Activated naive CD8-positive, alpha-beta T cell treated with anti-CD3 and anti-CD28 coated beads, Interleukin-2, amount 50 U/mL, for 24 hours (primary cell): ENCODE data around the gene FER1L5.
"Not testable (repeated sequence)": the region's sequence is repeated elsewhere in the genome, so short reads cannot be mapped to it uniquely, and the experiment has no call there.

Experiments used
- ATAC-seq: fragments of 150-1000 bp; cut with Tn5 transposase; one replicate; pipeline ENCODE4 v1.10.0; 2021
- DNase-seq: peaks from one replicate; pipeline ENCODE4 v3.0.0; 2021
- H3K27ac Mint-ChIP-seq: one replicate; pipeline ENCODE4 v1.8.0; 2021; ENCODE audit warnings: mild to moderate bottlenecking, mixed read lengths
- H3K27me3 Mint-ChIP-seq: one replicate; pipeline ENCODE4 v1.8.0; 2021; ENCODE audit warnings: mixed read lengths
- H3K36me3 Mint-ChIP-seq: one replicate; pipeline ENCODE4 v1.8.0; 2021; ENCODE audit warnings: low read depth, mixed read lengths
- H3K4me1 Mint-ChIP-seq: one replicate; pipeline ENCODE4 v1.8.0; 2021; ENCODE audit warnings: mixed read lengths
- H3K4me3 Mint-ChIP-seq: one replicate; pipeline ENCODE4 v1.8.0; 2021; ENCODE audit warnings: mild to moderate bottlenecking, moderate library complexity, mixed read lengths
- H3K9me3 Mint-ChIP-seq: one replicate; pipeline ENCODE4 v1.8.0; 2021; ENCODE audit warnings: mixed read lengths

The FER1L5 gene

GRCh38 chr2:96654791-96655190 is 12.2 kb downstream of the FER1L5 start:
- H3K36me3 Mint-ChIP-seq, H3K4me3 Mint-ChIP-seq, ATAC-seq, H3K4me1 Mint-ChIP-seq, H3K27me3 Mint-ChIP-seq, DNase-seq, H3K9me3 Mint-ChIP-seq, H3K27ac Mint-ChIP-seq: not testable (repeated sequence)

GRCh38 chr2:96655526-96655925 is 13.0 kb downstream of the FER1L5 start:
- DNase-seq (no peak), ATAC-seq (no peak)
- Mint-ChIP-seq H3K4me1 (no peaks in the 10 kb centered on the region), H3K36me3 (no peaks in the 10 kb centered on the region), H3K27me3 (no peaks in the 10 kb centered on the region), H3K27ac (no peak overlapping the region), H3K9me3 (no peaks in the 10 kb centered on the region), H3K4me3 (no peak overlapping the region)

- Mint-ChIP-seq H3K4me3 (no peak overlapping the region), H3K4me1 (no peaks in the 10 kb centered on the region), H3K9me3 (no peaks in the 10 kb centered on the region), H3K27ac (no peak overlapping the region), H3K36me3 (no peaks in the 10 kb centered on the region), H3K27me3 (no peaks in the 10 kb centered on the region)
- ATAC-seq, result no peak
- DNase-seq, result no peak
Observed at GRCh38 chr2:96656540-96656939, 14.0 kb downstream of the FER1L5 start.

GRCh38 chr2:96661324-96661723 is 18.8 kb downstream of the FER1L5 start:
- no peak for ATAC-seq
- H3K9me3 Mint-ChIP-seq, result no peaks in the 10 kb centered on the region
- H3K4me3 Mint-ChIP-seq, result no peak overlapping the region
- H3K36me3 Mint-ChIP-seq, result no peaks in the 10 kb centered on the region
- no peak overlapping the region for H3K27ac Mint-ChIP-seq
- no peak for DNase-seq
- H3K27me3 Mint-ChIP-seq, result peaks cover 3% of the 10 kb centered on the region
- no peaks in the 10 kb centered on the region for H3K4me1 Mint-ChIP-seq

- no peak for DNase-seq
- ATAC-seq, result no peak
- H3K4me3 Mint-ChIP-seq, result no peak overlapping the region
- H3K4me1 Mint-ChIP-seq, result no peaks in the 10 kb centered on the region
- no peaks in the 10 kb centered on the region for H3K9me3 Mint-ChIP-seq
- H3K27me3 Mint-ChIP-seq, result peaks cover 3% of the 10 kb centered on the region
- H3K27ac Mint-ChIP-seq, result no peak overlapping the region
- H3K36me3 Mint-ChIP-seq, result no peaks in the 10 kb centered on the region
Observed at GRCh38 chr2:96662360-96662759, 19.8 kb downstream of the FER1L5 start.

GRCh38 chr2:96663177-96663576 is 20.6 kb downstream of the FER1L5 start:
- Mint-ChIP-seq H3K36me3 (no peaks in the 10 kb centered on the region), H3K9me3 (no peaks in the 10 kb centered on the region), H3K27me3 (peaks cover 3% of the 10 kb centered on the region), H3K4me1 (no peaks in the 10 kb centered on the region), H3K27ac (no peak overlapping the region), H3K4me3 (no peak overlapping the region)
- DNase-seq, result no peak
- ATAC-seq, result no peak

- H3K4me3 Mint-ChIP-seq, result no peak overlapping the region
- H3K4me1 Mint-ChIP-seq, result no peaks in the 10 kb centered on the region
- no peak overlapping the region for H3K27ac Mint-ChIP-seq
- H3K9me3 Mint-ChIP-seq, result no peaks in the 10 kb centered on the region
- no peak for ATAC-seq
- no peak for DNase-seq
- H3K27me3 Mint-ChIP-seq, result peaks cover 3% of the 10 kb centered on the region
- H3K36me3 Mint-ChIP-seq, result no peaks in the 10 kb centered on the region
Observed at GRCh38 chr2:96663829-96664228, 21.3 kb downstream of the FER1L5 start.

GRCh38 chr2:96664366-96664925 is 21.9 kb downstream of the FER1L5 start:
- Mint-ChIP-seq H3K27me3 (peaks cover 3% of the 10 kb centered on the region), H3K36me3 (no peaks in the 10 kb centered on the region), H3K4me1 (no peaks in the 10 kb centered on the region), H3K27ac (no peak overlapping the region), H3K4me3 (no peak overlapping the region), H3K9me3 (no peaks in the 10 kb centered on the region)
- DNase-seq (no peak), ATAC-seq (no peak)

- Mint-ChIP-seq H3K4me1 (no peaks in the 10 kb centered on the region), H3K27me3 (peaks cover 3% of the 10 kb centered on the region), H3K4me3 (no peak overlapping the region), H3K36me3 (no peaks in the 10 kb centered on the region), H3K9me3 (no peaks in the 10 kb centered on the region), H3K27ac (no peak overlapping the region)
- DNase-seq (no peak), ATAC-seq (no peak)
Observed at GRCh38 chr2:96665083-96665569, 22.6 kb downstream of the FER1L5 start.

- H3K9me3 Mint-ChIP-seq, H3K4me1 Mint-ChIP-seq, DNase-seq, H3K36me3 Mint-ChIP-seq, H3K4me3 Mint-ChIP-seq, H3K27me3 Mint-ChIP-seq, H3K27ac Mint-ChIP-seq, ATAC-seq: not testable (repeated sequence)
Observed at GRCh38 chr2:96665717-96666116, 23.2 kb downstream of the FER1L5 start.

GRCh38 chr2:96668771-96669170 is 26.2 kb downstream of the FER1L5 start:
- Mint-ChIP-seq H3K4me3 (no peak overlapping the region), H3K36me3 (no peaks in the 10 kb centered on the region), H3K27ac (no peak overlapping the region), H3K9me3 (no peaks in the 10 kb centered on the region), H3K27me3 (no peaks in the 10 kb centered on the region), H3K4me1 (no peaks in the 10 kb centered on the region)
- no peak for ATAC-seq
- DNase-seq, result no peak

GRCh38 chr2:96669539-96670215 is 27.1 kb downstream of the FER1L5 start:
- no peak overlapping the region for H3K4me3 Mint-ChIP-seq
- no peaks in the 10 kb centered on the region for H3K27me3 Mint-ChIP-seq
- DNase-seq, result no peak
- no peak for ATAC-seq
- no peaks in the 10 kb centered on the region for H3K9me3 Mint-ChIP-seq
- H3K27ac Mint-ChIP-seq, result no peak overlapping the region
- no peaks in the 10 kb centered on the region for H3K36me3 Mint-ChIP-seq
- no peaks in the 10 kb centered on the region for H3K4me1 Mint-ChIP-seq

- no peaks in the 10 kb centered on the region for H3K36me3 Mint-ChIP-seq
- H3K4me3 Mint-ChIP-seq, result no peak overlapping the region
- no peak for DNase-seq
- H3K9me3 Mint-ChIP-seq, result no peaks in the 10 kb centered on the region
- no peak for ATAC-seq
- H3K4me1 Mint-ChIP-seq, result no peaks in the 10 kb centered on the region
- H3K27me3 Mint-ChIP-seq, result peaks cover 2% of the 10 kb centered on the region
- H3K27ac Mint-ChIP-seq, result no peak overlapping the region
Observed at GRCh38 chr2:96679848-96680247, 37.3 kb downstream of the FER1L5 start.

- H3K27ac Mint-ChIP-seq, result no peak overlapping the region
- H3K4me1 Mint-ChIP-seq, result no peaks in the 10 kb centered on the region
- H3K4me3 Mint-ChIP-seq, result no peak overlapping the region
- DNase-seq (no peak), ATAC-seq (no peak)
- H3K27me3 Mint-ChIP-seq, result peaks cover 2% of the 10 kb centered on the region
- H3K9me3 Mint-ChIP-seq, result no peaks in the 10 kb centered on the region
- no peaks in the 10 kb centered on the region for H3K36me3 Mint-ChIP-seq
Observed at GRCh38 chr2:96680561-96681141, 38.1 kb downstream of the FER1L5 start.

GRCh38 chr2:96681540-96681939 is 39.0 kb downstream of the FER1L5 start:
- no peaks in the 10 kb centered on the region for H3K36me3 Mint-ChIP-seq
- ATAC-seq (no peak), DNase-seq (no peak)
- no peak overlapping the region for H3K27ac Mint-ChIP-seq
- H3K9me3 Mint-ChIP-seq, result no peaks in the 10 kb centered on the region
- peaks cover 2% of the 10 kb centered on the region for H3K27me3 Mint-ChIP-seq
- H3K4me3 Mint-ChIP-seq, result no peak overlapping the region
- H3K4me1 Mint-ChIP-seq, result no peaks in the 10 kb centered on the region
